IPS-11a (cell line): ENCODE data around the gene OMG.
"Not testable (repeated sequence)": the region's sequence is repeated elsewhere in the genome, so short reads cannot be mapped to it uniquely, and the experiment has no call there.

ENCODE experiments used
- H3K4me3 ChIP-seq: one replicate; pipeline ENCODE4 v1.5.1; 2013; ENCODE audit warnings: low read depth, low read length, control low read depth

Gene OMG

GRCh38 chr17:31297090-31297489 is at the start of gene OMG:
Gene OMG, minus strand, starts transcription at chr17:31297239. Its CDS starts 908 bp downstream, at chr17:31296331.
- H3K4me3 ChIP-seq = no peak within 1 kb of the TSS

GRCh38 chr17:31345191-31345747 is 48.2 kb upstream of the OMG start:
- not testable (repeated sequence) for H3K4me3 ChIP-seq

- H3K4me3 ChIP-seq = no peak overlapping the region
These were observed 43.0 kb upstream of the OMG start for GRCh38 chr17:31339906-31340661.

GRCh38 chr17:31329221-31329620 is 32.2 kb upstream of the OMG start:
- no peak overlapping the region for H3K4me3 ChIP-seq

- H3K4me3 ChIP-seq = no peak overlapping the region
These were observed 31.1 kb upstream of the OMG start for GRCh38 chr17:31328160-31328535.

- H3K4me3 ChIP-seq = no peak overlapping the region
These were observed 30.6 kb upstream of the OMG start for GRCh38 chr17:31327534-31328159.

GRCh38 chr17:31323551-31323950 is 26.5 kb upstream of the OMG start:
- H3K4me3 ChIP-seq = no peak overlapping the region

- no peak overlapping the region for H3K4me3 ChIP-seq
These were observed 24.9 kb upstream of the OMG start for GRCh38 chr17:31321966-31322365.

- H3K4me3 ChIP-seq = no peak within 1 kb of the TSS
These were observed 24.4 kb upstream of the OMG start, which contains the start of gene EVI2A for GRCh38 chr17:31321481-31321880. Gene EVI2A, minus strand, starts transcription at chr17:31321622. Its CDS starts 2,609 bp downstream, at chr17:31319013.

- no peak overlapping the region for H3K4me3 ChIP-seq
These were observed 23.8 kb upstream of the OMG start for GRCh38 chr17:31320791-31321190.

GRCh38 chr17:31320241-31320640 is 23.2 kb upstream of the OMG start:
- no peak overlapping the region for H3K4me3 ChIP-seq

GRCh38 chr17:31318851-31319661 is 22.0 kb upstream of the OMG start:
- H3K4me3 ChIP-seq = no peak overlapping the region

- H3K4me3 ChIP-seq = no peak overlapping the region
These were observed 21.3 kb upstream of the OMG start for GRCh38 chr17:31318298-31318801.

GRCh38 chr17:31314782-31315100 is 17.7 kb upstream of the OMG start:
- no peak overlapping the region for H3K4me3 ChIP-seq

GRCh38 chr17:31313982-31314781 is 17.1 kb upstream of the OMG start, which contains the start of gene EVI2B:
Gene EVI2B, minus strand, starts transcription at chr17:31314054. Its CDS starts 8,445 bp downstream, at chr17:31305609.
- H3K4me3 ChIP-seq = no peak within 1 kb of the TSS

- H3K4me3 ChIP-seq = not testable (repeated sequence)
These were observed 15.2 kb upstream of the OMG start for GRCh38 chr17:31312223-31312622.

GRCh38 chr17:31311526-31311925 is 14.5 kb upstream of the OMG start:
- no peak overlapping the region for H3K4me3 ChIP-seq

GRCh38 chr17:31310886-31311285 is 13.8 kb upstream of the OMG start:
- no peak overlapping the region for H3K4me3 ChIP-seq

- H3K4me3 ChIP-seq = no peak overlapping the region
These were observed 13.2 kb upstream of the OMG start for GRCh38 chr17:31310260-31310659.

- H3K4me3 ChIP-seq = no peak overlapping the region
These were observed 12.5 kb upstream of the OMG start for GRCh38 chr17:31309556-31309955.
